GM12878 (cell line): ENCODE measurements around the gene ROBO1. TPM values are rescaled to one million over a fixed set of nuclear protein-coding genes. Genes with fewer than 3 reads are reported as not detected.

Experiments used
- ATAC-seq: fragments of 200-7000 bp; cut with Tn5 transposase; 3 replicates; pipeline ENCODE4 v1.9.1; 2020; ENCODE audit warnings: mild to moderate bottlenecking, moderate library complexity
- BruUV-seq: library from RNA; stranded (reverse); fragments of 400-500 nt; replicated peaks from 2 replicates; lab custom pipeline; 2021; lab: Mats Ljungman, UMichigan
- CTCF ChIA-PET: fragments of 300-600 bp; sonication (Branson Sonifier 250); formaldehyde crosslinking; extraction: SDS; loops from one replicate; lab custom pipeline; 2021; ENCODE audit warnings: inconsistent platforms; lab: Yijun Ruan, JAX
- POLR2A ChIA-PET: fragments of 350-600 bp; formaldehyde crosslinking; extraction: SDS; loops from one replicate; lab custom pipeline; 2021; ENCODE audit warnings: inconsistent platforms; lab: Charles Lee
- RAD21 ChIA-PET: fragments of 300-600 bp; sonication (Branson Sonifier 250); formaldehyde crosslinking; loops from one replicate; lab custom pipeline; 2023; ENCODE audit warnings: antibody characterized with exemption; ENCODE audit not compliant: unreplicated experiment; lab: Charles Lee
- SMC1A ChIA-PET: fragments of 300-600 bp; sonication (Branson Sonifier 250); formaldehyde crosslinking; loops from one replicate; lab custom pipeline; 2023; ENCODE audit not compliant: unreplicated experiment, uncharacterized antibody; lab: Charles Lee
- DNase-seq: peaks from one replicate; pipeline ENCODE4 v3.0.0-alpha.2; 2011; ENCODE audit warnings: low read depth, low spot score
- FAIRE-seq: peaks from 3 replicates; lab custom pipeline; 2011; peaks lifted over from hg19 to GRCh38; lab: Jason Lieb, UNC
- H2AFZ ChIP-seq: 2 replicates; pipeline ENCODE4 v1.6.0; 2011; ENCODE audit warnings: low read depth, low read length, control low read depth; ENCODE audit not compliant: control insufficient read depth
- H3K27ac ChIP-seq: 2 replicates; pipeline ENCODE4 v1.5.1; 2011; ENCODE audit warnings: control low read depth; ENCODE audit not compliant: control insufficient read depth, insufficient read depth
- H3K27me3 ChIP-seq, 2 experiments: replicated peaks in 1 of 2; 2 replicates each; pipeline versions ENCODE4 v1.6.0 to v1.6.1; 2011; ENCODE audit warnings: low read length in 1 of 2; ENCODE audit not compliant: control insufficient read depth in 2 of 2, insufficient read depth in 2 of 2
- H3K36me3 ChIP-seq, 2 experiments: 2 replicates each; pipeline ENCODE4 v1.5.1; 2011; ENCODE audit warnings: low read length in 1 of 2; ENCODE audit not compliant: control insufficient read depth in 2 of 2, insufficient read depth in 2 of 2
- H3K4me1 ChIP-seq: 2 replicates; pipeline ENCODE4 v1.6.1; 2011; ENCODE audit warnings: mild to moderate bottlenecking, low read length, moderate library complexity, mixed read lengths; ENCODE audit not compliant: control insufficient read depth, insufficient read depth
- H3K4me2 ChIP-seq: 2 replicates; pipeline ENCODE4 v1.6.0; 2011; ENCODE audit warnings: control low read depth; ENCODE audit not compliant: control insufficient read depth, insufficient read depth
- H3K4me3 ChIP-seq: fragments of 200-600 bp; sonication (generic); 2 replicates; pipeline ENCODE4 v1.5.1; 2016
- H3K79me2 ChIP-seq: 2 replicates; pipeline ENCODE4 v1.6.0; 2011; ENCODE audit warnings: low read length; ENCODE audit not compliant: control insufficient read depth, insufficient read depth
- H3K9ac ChIP-seq: 2 replicates; pipeline ENCODE4 v1.8.0; 2011; ENCODE audit warnings: low read length, control low read depth, mixed read lengths; ENCODE audit not compliant: control insufficient read depth, insufficient read depth
- H3K9me3 ChIP-seq: replicated peaks from 3 replicates; pipeline ENCODE4 v1.5.1; 2011; ENCODE audit warnings: mild to moderate bottlenecking, low read length; ENCODE audit not compliant: control insufficient read depth, insufficient read depth
- H4K20me1 ChIP-seq: 2 replicates; pipeline ENCODE4 v1.6.0; 2011; ENCODE audit not compliant: control insufficient read depth, insufficient read depth
- BRCA1 ChIP-seq: IDR thresholded peaks from 2 replicates; pipeline ENCODE4 v1.6.1; 2011; ENCODE audit warnings: low read depth, low read length, improper control_type of control experiment
- KAT2A ChIP-seq: conservative IDR thresholded peaks from 2 replicates; pipeline ENCODE4 v1.6.1; 2011; ENCODE audit warnings: low read depth, low read length; ENCODE audit not compliant: control insufficient read depth
- MXI1 ChIP-seq: fragments of 150-350 bp; IDR thresholded peaks from 2 replicates; pipeline ENCODE4 v1.6.1; 2011; ENCODE audit warnings: low read depth, mild to moderate bottlenecking, inconsistent platforms, low read length, improper control_type of control experiment
- NFIC ChIP-seq: IDR thresholded peaks from 2 replicates; pipeline ENCODE4 v1.6.1; 2012; ENCODE audit warnings: low read depth, mild to moderate bottlenecking, inconsistent platforms, low read length, moderate library complexity
- RAD21 ChIP-seq: IDR thresholded peaks from 2 replicates; pipeline ENCODE4 v1.6.1; 2011; ENCODE audit warnings: mild to moderate bottlenecking, low read depth, low read length, moderate library complexity; ENCODE audit not compliant: insufficient read depth
- RFX5 ChIP-seq: IDR thresholded peaks from 2 replicates; pipeline ENCODE4 v1.6.1; 2011; ENCODE audit warnings: low read depth, low read length, improper control_type of control experiment
- SIX5 ChIP-seq: IDR thresholded peaks from 2 replicates; pipeline ENCODE4 v1.6.1; 2011; ENCODE audit warnings: mild to moderate bottlenecking, low read depth, low read length, moderate library complexity; ENCODE audit not compliant: severe bottlenecking
- ZBED1 ChIP-seq: IDR thresholded peaks from 2 replicates; pipeline ENCODE4 v1.6.1; 2016; ENCODE audit warnings: borderline replicate concordance
- WGBS: methylation state at CpG from one replicate; pipeline ENCODE4 v1.1.6; 2016; ENCODE audit warnings: low lambda C conversion rate; ENCODE audit not compliant: insufficient replicate concordance, insufficient coverage; ENCODE audit errors: missing lambda C conversion rate; 5-methylcytosine and 5-hydroxymethylcytosine counted together
- in situ Hi-C: fragments of 300-500 bp; cut with MboI; formaldehyde crosslinking; loops from 9 replicates; pipeline ENCODE4 v1.14.3; 2018; ENCODE audit warnings: mixed read lengths
- intact Hi-C: fragments of 100-400 bp; cut with micrococcal nuclease; formaldehyde crosslinking; loops from one replicate; pipeline ENCODE4 v1.14.2; 2022; ENCODE audit not compliant: unreplicated experiment
- polyA plus RNA-seq, 11 experiments: library from polyadenylated mRNA; depleted of rRNA in 4 of 11; unstranded in 6 of 11; stranded (reverse) in 5 of 11; fragments of >200 nt; fragmentation: Nextera tagmentation in 4 of 11; fragmentation: Illumina TruSeq in 1 of 11; extraction: Ambion mirVana in 4 of 11; extraction: Trizol in 1 of 11; gene quantifications; 1 replicate in 1 of 11; 2 replicates in 10 of 11; pipeline versions ENCODE4 v1.2.1 to v1.2.3, GENCODE V29; 2011 to 2016; ENCODE audit warnings: inconsistent platforms in 2 of 11, missing spikeins in 2 of 11, low read depth in 1 of 11
- total RNA-seq, 4 experiments: library from RNA; depleted of rRNA in 3 of 4; stranded (reverse); fragments of >200 nt in 3 of 4; fragmentation: Illumina TruSeq in 1 of 4; extraction: Trizol in 1 of 4; gene quantifications; 2 replicates each; pipeline versions ENCODE4 v1.2.1 to v1.2.3, GENCODE V29; 2013 to 2021

ROBO1 gene
- total and polyA plus RNA-seq, 10 of the 15 experiments (the other 5 are each of a cell fraction or from before 2014, with no cell fraction given) = 0.29 to 46.5 (median 1.2) TPM

DNA sequence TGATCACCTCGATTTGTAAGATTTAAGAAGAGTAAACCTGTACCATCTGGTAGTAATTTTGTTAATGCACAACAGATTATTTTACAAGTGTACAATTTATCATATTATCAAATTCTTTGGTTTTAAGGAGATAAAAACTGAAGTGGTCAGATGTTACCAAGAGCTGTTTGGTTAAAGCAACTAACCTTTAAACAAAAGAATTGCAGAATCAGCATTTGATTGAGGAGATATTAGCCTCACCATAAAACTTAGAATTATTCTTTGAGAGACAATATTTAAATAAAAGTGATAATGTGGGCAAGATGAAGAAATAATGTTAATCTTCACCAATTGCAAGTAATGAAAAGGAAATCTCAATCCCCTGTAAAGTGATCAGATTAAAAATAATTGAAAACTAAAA, 1034.9 kb downstream of the ROBO1 start:
- in situ Hi-C loops = no loop called here
- Histone ChIP-seq H3K9me3 (no peaks in the 10 kb centered on the region; the same call in 2 of the 3 replicates), H3K79me2 (no peaks in the 10 kb centered on the region), H3K27me3 (no peaks in the 10 kb centered on the region), H2AFZ (no peak overlapping the region), H3K4me2 (no peak overlapping the region), H3K27ac (no peak overlapping the region), H3K4me1 (no peaks in the 10 kb centered on the region), H3K36me3 (no peaks in the 10 kb centered on the region), H3K9ac (no peak overlapping the region), H3K4me3 (no peak overlapping the region)
- SMC1A ChIA-PET = interaction anchor here (0.6 to 1.2 kb wide), 3 partner anchors 27 to 154 kb away, joined by 3 read pairs; no protein-coding TSS in a partner anchor
- intact Hi-C loops = no loop called here
- FAIRE-seq = no peak
- POLR2A ChIA-PET = interaction anchor here (1.0 kb wide), 1 partner anchor 28 kb away, joined by 3 read pairs; no protein-coding TSS in a partner anchor
- ATAC-seq = no peak
- WGBS = 41% methylated on average over 1 of the region's 1 CpG
- CTCF ChIA-PET = interaction anchor here (0.9 to 1.6 kb wide), 2 partner anchors 15 to 26 kb away, joined by 3 to 4 read pairs; no protein-coding TSS in a partner anchor
- BruUV-seq = no TSS peak
- no peak for DNase-seq
- TF ChIP-seq BRCA1 (no peak), KAT2A (no peak), NFIC (no peak), MXI1 (no peak), SIX5 (no peak), ZBED1 (no peak), RFX5 (no peak), RAD21 (no peak)
- TF ChIP-seq, all 136 proteins: peak for 0
- RAD21 ChIA-PET = interaction anchor here (1.2 to 3.9 kb wide), 3 partner anchors 284 to 299 kb away, joined by 3 to 14 read pairs (median 3); no protein-coding TSS in a partner anchor
- no peaks in the 10 kb centered on the region for H4K20me1 ChIP-seq
